ENCODE data around the gene BTRC.

BTRC gene

GRCh38 chr10:101411598-101411997 is 57.6 kb downstream of the BTRC start:
- no peak for TF ChIP-seq CTCF (IDR thresholded peaks at IDR 0.05)

- TF ChIP-seq CTCF (IDR thresholded peaks at IDR 0.05) = no peak
Observed at GRCh38 chr10:101414034-101414433, 60.1 kb downstream of the BTRC start.

- TF ChIP-seq CTCF (IDR thresholded peaks at IDR 0.05) = no peak
Observed at GRCh38 chr10:101415884-101416283, 61.9 kb downstream of the BTRC start.

- TF ChIP-seq CTCF (IDR thresholded peaks at IDR 0.05) = no peak
Observed at GRCh38 chr10:101425535-101425934, 71.6 kb downstream of the BTRC start.

GRCh38 chr10:101428036-101428435 is 74.1 kb downstream of the BTRC start:
- TF ChIP-seq CTCF (IDR thresholded peaks at IDR 0.05) = no peak

- no peak for TF ChIP-seq CTCF (IDR thresholded peaks at IDR 0.05)
Observed at GRCh38 chr10:101429423-101429822, 75.5 kb downstream of the BTRC start.

GRCh38 chr10:101436302-101436701 is 82.3 kb downstream of the BTRC start:
- no peak for TF ChIP-seq CTCF (IDR thresholded peaks at IDR 0.05)

GRCh38 chr10:101438881-101439391 is 85.0 kb downstream of the BTRC start:
- peak; percentile 17; the same call in 1 of the 2 replicates for TF ChIP-seq CTCF (IDR thresholded peaks at IDR 0.05)
